Measurements from ENCODE around the gene MTURN. TPM values are rescaled to one million over a fixed set of nuclear protein-coding genes. Genes with fewer than 3 reads are reported as not detected.

The MTURN gene
- total RNA-seq, 1 donor from 2014 or later: 20.1 TPM

DNA sequence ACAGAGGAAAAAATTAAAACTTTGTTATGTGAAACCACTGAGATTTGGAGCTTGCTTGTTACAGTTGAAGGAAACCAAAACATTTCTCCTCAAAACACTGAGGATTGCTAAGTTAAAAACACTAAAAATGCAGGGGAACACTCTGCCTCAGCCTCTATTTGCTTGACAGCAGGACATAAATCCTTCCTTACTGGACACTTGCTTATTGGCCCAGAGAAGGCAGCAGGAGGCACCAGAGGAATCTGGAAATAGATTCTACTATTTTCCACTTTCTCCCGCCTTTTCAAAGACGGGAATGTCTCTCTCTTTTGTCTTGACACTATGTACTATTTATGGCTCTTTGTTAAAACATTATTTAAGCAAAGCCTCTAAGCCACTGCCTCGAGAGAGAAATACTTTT is 67.9 kb downstream of the MTURN start:
- TF ChIP-seq, protein P1, sequence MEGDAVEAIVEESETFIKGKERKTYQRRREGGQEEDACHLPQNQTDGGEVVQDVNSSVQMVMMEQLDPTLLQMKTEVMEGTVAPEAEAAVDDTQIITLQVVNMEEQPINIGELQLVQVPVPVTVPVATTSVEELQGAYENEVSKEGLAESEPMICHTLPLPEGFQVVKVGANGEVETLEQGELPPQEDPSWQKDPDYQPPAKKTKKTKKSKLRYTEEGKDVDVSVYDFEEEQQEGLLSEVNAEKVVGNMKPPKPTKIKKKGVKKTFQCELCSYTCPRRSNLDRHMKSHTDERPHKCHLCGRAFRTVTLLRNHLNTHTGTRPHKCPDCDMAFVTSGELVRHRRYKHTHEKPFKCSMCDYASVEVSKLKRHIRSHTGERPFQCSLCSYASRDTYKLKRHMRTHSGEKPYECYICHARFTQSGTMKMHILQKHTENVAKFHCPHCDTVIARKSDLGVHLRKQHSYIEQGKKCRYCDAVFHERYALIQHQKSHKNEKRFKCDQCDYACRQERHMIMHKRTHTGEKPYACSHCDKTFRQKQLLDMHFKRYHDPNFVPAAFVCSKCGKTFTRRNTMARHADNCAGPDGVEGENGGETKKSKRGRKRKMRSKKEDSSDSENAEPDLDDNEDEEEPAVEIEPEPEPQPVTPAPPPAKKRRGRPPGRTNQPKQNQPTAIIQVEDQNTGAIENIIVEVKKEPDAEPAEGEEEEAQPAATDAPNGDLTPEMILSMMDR (IDR thresholded peaks at IDR 0.05; ENCODE audit: unreplicated experiment): no peak
- no peak overlapping the region for H3K4me3 Mint-ChIP-seq (ENCODE audit: low read depth)
- no peak for DNase-seq (ENCODE audit: low spot score, unreplicated experiment)
- no peak overlapping the region for H3K27ac Mint-ChIP-seq
- H3K36me3 Mint-ChIP-seq (ENCODE audit: insufficient read depth): peaks cover 3% of the 10 kb centered on the region
- peaks cover 7% of the 10 kb centered on the region for H3K9me3 Mint-ChIP-seq (ENCODE audit: low read depth)
- no peaks in the 10 kb centered on the region for H3K27me3 Mint-ChIP-seq
- H3K4me1 Mint-ChIP-seq (ENCODE audit: low read depth): no peaks in the 10 kb centered on the region

DNA sequence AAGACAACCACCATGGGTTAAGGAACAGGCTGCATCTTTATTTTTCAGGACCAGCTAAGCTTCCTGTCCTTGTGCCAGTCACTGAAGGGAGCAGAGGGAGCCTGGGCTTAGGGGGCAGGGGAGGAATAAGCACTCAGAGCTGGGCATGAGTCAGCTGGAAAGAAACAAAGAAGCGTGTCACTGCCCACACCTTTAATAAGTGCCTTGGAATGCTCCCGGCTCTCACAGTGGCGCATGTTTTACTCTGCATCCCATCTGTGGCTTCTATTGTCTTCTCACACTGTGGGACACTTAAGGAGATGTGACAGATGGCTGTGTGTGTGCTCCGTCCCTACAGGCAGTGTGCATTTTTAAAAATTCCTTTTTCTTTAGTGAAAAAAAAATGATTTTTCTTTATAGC is 71.7 kb downstream of the MTURN start:
- Mint-ChIP-seq H3K36me3 (ENCODE audit: insufficient read depth) (no peaks in the 10 kb centered on the region), H3K9me3 (ENCODE audit: low read depth) (no peaks in the 10 kb centered on the region), H3K27ac (no peak overlapping the region), H3K27me3 (no peaks in the 10 kb centered on the region), H3K4me1 (ENCODE audit: low read depth) (no peaks in the 10 kb centered on the region), H3K4me3 (ENCODE audit: low read depth) (no peak overlapping the region)
- DNase-seq (ENCODE audit: low spot score, unreplicated experiment): no peak
- TF ChIP-seq, protein P1 (IDR thresholded peaks at IDR 0.05; ENCODE audit: unreplicated experiment): no peak

DNA sequence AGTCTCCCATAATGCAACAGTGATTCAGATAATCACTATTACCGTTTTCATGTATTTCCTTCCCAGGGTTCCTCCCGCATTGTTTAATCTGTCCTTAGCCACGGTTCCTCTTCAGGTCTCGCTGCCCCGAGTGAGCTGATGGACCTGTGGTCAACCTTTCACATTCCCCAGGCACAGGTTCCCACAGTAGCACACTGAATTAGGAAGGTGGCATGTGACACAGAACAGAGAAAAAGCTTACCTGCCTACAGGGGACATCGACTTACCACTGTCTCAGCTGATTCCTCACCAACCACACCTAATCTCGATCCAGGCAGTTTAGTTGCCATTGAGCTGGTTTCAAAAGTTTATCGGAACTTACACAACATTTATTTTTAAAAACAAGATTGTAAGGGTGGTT is 72.2 kb downstream of the MTURN start:
- H3K4me3 Mint-ChIP-seq (ENCODE audit: low read depth): no peak overlapping the region
- H3K9me3 Mint-ChIP-seq (ENCODE audit: low read depth): no peaks in the 10 kb centered on the region
- no peak for DNase-seq (ENCODE audit: low spot score, unreplicated experiment)
- no peak overlapping the region for H3K27ac Mint-ChIP-seq
- H3K27me3 Mint-ChIP-seq: no peaks in the 10 kb centered on the region
- TF ChIP-seq, protein P1 (IDR thresholded peaks at IDR 0.05; ENCODE audit: unreplicated experiment): no peak
- no peaks in the 10 kb centered on the region for H3K36me3 Mint-ChIP-seq (ENCODE audit: insufficient read depth)
- no peaks in the 10 kb centered on the region for H3K4me1 Mint-ChIP-seq (ENCODE audit: low read depth)

DNA sequence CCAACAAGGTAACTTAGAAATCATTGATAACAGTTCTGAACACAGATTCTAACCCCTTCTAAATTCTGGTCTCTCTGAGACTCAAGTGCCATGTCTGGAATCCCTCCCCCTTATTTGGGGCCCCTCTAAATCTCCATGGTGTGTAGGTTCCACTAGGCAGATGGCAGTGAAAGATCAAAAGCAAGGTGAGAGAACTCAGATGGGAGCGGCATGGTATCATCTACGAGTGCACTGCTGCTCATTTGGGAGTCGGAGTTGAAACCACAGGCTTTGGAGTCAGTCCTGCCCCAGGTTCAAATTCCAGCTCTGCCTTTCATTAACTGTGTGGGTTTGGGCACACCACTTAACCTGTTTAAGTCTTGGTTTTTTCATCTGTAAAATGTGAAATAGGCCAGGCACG is 72.6 kb downstream of the MTURN start:
- Mint-ChIP-seq H3K36me3 (ENCODE audit: insufficient read depth) (no peaks in the 10 kb centered on the region), H3K4me3 (ENCODE audit: low read depth) (no peak overlapping the region), H3K4me1 (ENCODE audit: low read depth) (no peaks in the 10 kb centered on the region), H3K27me3 (no peaks in the 10 kb centered on the region), H3K9me3 (ENCODE audit: low read depth) (no peaks in the 10 kb centered on the region), H3K27ac (no peak overlapping the region)
- TF ChIP-seq, protein P1 (IDR thresholded peaks at IDR 0.05; ENCODE audit: unreplicated experiment): no peak
- DNase-seq (ENCODE audit: low spot score, unreplicated experiment): no peak

DNA sequence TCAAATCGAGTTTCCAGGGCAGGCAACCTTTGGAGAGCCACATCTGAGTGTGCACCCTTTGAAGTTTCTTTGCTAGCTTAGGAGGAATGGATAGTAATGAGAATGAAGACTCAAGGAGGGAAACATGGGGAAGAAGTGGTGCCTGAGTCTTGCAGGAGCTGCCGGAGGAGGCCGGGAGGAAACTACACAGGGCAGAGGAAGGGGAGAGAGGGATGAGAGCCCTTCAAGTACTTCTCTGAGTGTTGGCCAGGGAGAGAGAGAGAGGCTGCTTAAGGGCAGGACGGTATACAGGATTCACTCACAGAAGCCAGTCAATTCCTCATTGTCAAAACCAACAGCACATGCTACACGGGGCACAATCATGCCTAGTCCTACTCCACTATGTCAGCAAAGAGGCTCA is 75.2 kb downstream of the MTURN start:
- TF ChIP-seq, protein P1 (IDR thresholded peaks at IDR 0.05; ENCODE audit: unreplicated experiment): no peak
- DNase-seq (ENCODE audit: low spot score, unreplicated experiment): no peak
- H3K4me3 Mint-ChIP-seq (ENCODE audit: low read depth): no peak overlapping the region
- no peaks in the 10 kb centered on the region for H3K36me3 Mint-ChIP-seq (ENCODE audit: insufficient read depth)
- H3K4me1 Mint-ChIP-seq (ENCODE audit: low read depth): no peaks in the 10 kb centered on the region
- H3K27ac Mint-ChIP-seq: no peak overlapping the region
- H3K27me3 Mint-ChIP-seq: no peaks in the 10 kb centered on the region
- H3K9me3 Mint-ChIP-seq (ENCODE audit: low read depth): no peaks in the 10 kb centered on the region

Other genes starting within 250 kb of the MTURN start
- 53.4 and 60.4 TPM in 2 replicates for gene SCRN1, start 145.2 kb upstream of the MTURN start, total RNA-seq
- 25.6 TPM in 2 replicates for gene FKBP14, start 108.3 kb upstream of the MTURN start, total RNA-seq
- gene PLEKHA8, start 106.6 kb upstream of the MTURN start, total RNA-seq: 62.1 and 67.0 TPM in 2 replicates
- gene ZNRF2, start 149.6 kb downstream of the MTURN start, total RNA-seq: 13.8 and 14.4 TPM in 2 replicates

Measured in progenitor cell of endocrine pancreas (in vitro differentiated cells).